ENCODE data around the gene DYRK4.

DNA sequence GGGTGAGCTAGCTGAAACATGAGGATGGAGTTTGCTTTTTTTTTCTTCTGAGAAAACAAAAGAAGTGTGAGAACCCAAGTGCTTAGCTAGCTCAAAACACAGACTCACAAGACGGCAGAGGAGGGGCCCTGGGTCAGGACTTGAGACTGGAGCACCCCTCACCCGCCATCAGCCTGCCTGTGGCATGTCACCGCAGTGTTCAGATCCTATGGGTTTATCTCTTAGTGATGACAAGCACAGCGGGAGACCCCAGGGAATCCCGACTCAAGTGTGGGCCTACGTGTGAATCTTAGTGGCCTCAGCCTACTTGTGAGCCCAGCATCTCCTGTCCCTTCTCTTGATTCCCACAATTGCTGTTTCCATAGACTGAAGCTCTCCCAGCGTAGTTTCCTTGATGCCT is 22.9 kb downstream of the DYRK4 start:
- TF ChIP-seq FOXP2 (optimal IDR thresholded peaks at IDR 0.05; ENCODE audit: borderline replicate concordance, extremely low read depth, extremely low read length, insufficient read depth) (no peak), SIN3A (IDR thresholded peaks at IDR 0.05; ENCODE audit: borderline replicate concordance, insufficient read depth, low read length) (no peak)

All from PFSK-1 (cell line).